ENCODE measurements around the gene SMIM13.

SMIM13 gene

GRCh38 chr6:11181478-11182136 is 88.0 kb downstream of the SMIM13 start:
- Histone ChIP-seq H2AFZ (ENCODE audit: low read depth, low read length) (no peak overlapping the region), H3K9me3 (ENCODE audit: insufficient read depth, low read length) (no peaks in the 10 kb centered on the region), H3K4me1 (ENCODE audit: low read length) (no peaks in the 10 kb centered on the region), H3K4me2 (ENCODE audit: low read length) (no peak overlapping the region), H3K27ac (ENCODE audit: low read length) (no peak overlapping the region), H3K36me3 (replicated peaks; ENCODE audit: low read depth, low read length) (peaks cover 39% of the 10 kb centered on the region), H3K79me2 (ENCODE audit: low read length) (no peaks in the 10 kb centered on the region), H4K20me1 (ENCODE audit: insufficient read depth, low read length) (no peaks in the 10 kb centered on the region), H3K9ac (ENCODE audit: low read length) (no peak overlapping the region), H3K27me3 (ENCODE audit: low read depth, low read length) (no peaks in the 10 kb centered on the region), H3K4me3 (ENCODE audit: low read length) (no peak overlapping the region)
- no peak for TF ChIP-seq CTCF (IDR thresholded peaks at IDR 0.05; ENCODE audit: low read depth, low read length)
- TF ChIP-seq EZH2phosphoT487 (IDR thresholded peaks at IDR 0.05; ENCODE audit: low read depth) = no peak

GRCh38 chr6:11183761-11184362 is 90.2 kb downstream of the SMIM13 start:
- Histone ChIP-seq H3K36me3 (replicated peaks; ENCODE audit: low read depth, low read length) (peaks cover 59% of the 10 kb centered on the region), H3K27me3 (ENCODE audit: low read depth, low read length) (no peaks in the 10 kb centered on the region), H3K4me1 (ENCODE audit: low read length) (no peaks in the 10 kb centered on the region), H3K9me3 (ENCODE audit: insufficient read depth, low read length) (no peaks in the 10 kb centered on the region), H4K20me1 (ENCODE audit: insufficient read depth, low read length) (no peaks in the 10 kb centered on the region), H3K27ac (ENCODE audit: low read length) (no peak overlapping the region), H3K9ac (ENCODE audit: low read length) (no peak overlapping the region), H3K79me2 (ENCODE audit: low read length) (no peaks in the 10 kb centered on the region), H2AFZ (ENCODE audit: low read depth, low read length) (no peak overlapping the region), H3K4me3 (ENCODE audit: low read length) (no peak overlapping the region), H3K4me2 (ENCODE audit: low read length) (no peak overlapping the region)
- TF ChIP-seq EZH2phosphoT487 (IDR thresholded peaks at IDR 0.05; ENCODE audit: low read depth) (no peak), CTCF (IDR thresholded peaks at IDR 0.05; ENCODE audit: low read depth, low read length) (no peak)

GRCh38 chr6:11185204-11185842 is 91.7 kb downstream of the SMIM13 start:
- no peaks in the 10 kb centered on the region for H4K20me1 ChIP-seq (ENCODE audit: insufficient read depth, low read length)
- H3K4me3 ChIP-seq (ENCODE audit: low read length) = no peak overlapping the region
- H3K9me3 ChIP-seq (ENCODE audit: insufficient read depth, low read length) = no peaks in the 10 kb centered on the region
- H3K36me3 ChIP-seq (replicated peaks; ENCODE audit: low read depth, low read length) = peaks cover 71% of the 10 kb centered on the region
- TF ChIP-seq EZH2phosphoT487 (IDR thresholded peaks at IDR 0.05; ENCODE audit: low read depth) (no peak), CTCF (IDR thresholded peaks at IDR 0.05; ENCODE audit: low read depth, low read length) (no peak)
- no peak overlapping the region for H3K4me2 ChIP-seq (ENCODE audit: low read length)
- no peaks in the 10 kb centered on the region for H3K27me3 ChIP-seq (ENCODE audit: low read depth, low read length)
- H3K27ac ChIP-seq (ENCODE audit: low read length) = no peak overlapping the region
- no peaks in the 10 kb centered on the region for H3K79me2 ChIP-seq (ENCODE audit: low read length)
- H3K9ac ChIP-seq (ENCODE audit: low read length) = no peak overlapping the region
- H3K4me1 ChIP-seq (ENCODE audit: low read length) = no peaks in the 10 kb centered on the region
- no peak overlapping the region for H2AFZ ChIP-seq (ENCODE audit: low read depth, low read length)

- TF ChIP-seq EZH2phosphoT487 (IDR thresholded peaks at IDR 0.05; ENCODE audit: low read depth) (no peak), CTCF (IDR thresholded peaks at IDR 0.05; ENCODE audit: low read depth, low read length) (no peak)
- H3K27ac ChIP-seq (ENCODE audit: low read length) = no peak overlapping the region
- H3K4me1 ChIP-seq (ENCODE audit: low read length) = no peaks in the 10 kb centered on the region
- no peak overlapping the region for H3K4me2 ChIP-seq (ENCODE audit: low read length)
- no peaks in the 10 kb centered on the region for H3K79me2 ChIP-seq (ENCODE audit: low read length)
- H2AFZ ChIP-seq (ENCODE audit: low read depth, low read length) = no peak overlapping the region
- peaks cover 66% of the 10 kb centered on the region for H3K36me3 ChIP-seq (replicated peaks; ENCODE audit: low read depth, low read length)
- no peak overlapping the region for H3K4me3 ChIP-seq (ENCODE audit: low read length)
- no peaks in the 10 kb centered on the region for H3K27me3 ChIP-seq (ENCODE audit: low read depth, low read length)
- no peak overlapping the region for H3K9ac ChIP-seq (ENCODE audit: low read length)
- no peaks in the 10 kb centered on the region for H4K20me1 ChIP-seq (ENCODE audit: insufficient read depth, low read length)
- H3K9me3 ChIP-seq (ENCODE audit: insufficient read depth, low read length) = no peaks in the 10 kb centered on the region
Observed at GRCh38 chr6:11187301-11187700, 93.7 kb downstream of the SMIM13 start.
